Ovary (tissue), 9 donors: ENCODE results near the gene FGR. TPM values are rescaled to one million over a fixed set of nuclear protein-coding genes. Genes with fewer than 3 reads are reported as not detected.

ENCODE experiments used
- DNase-seq, 5 donors: peaks; one replicate each; pipeline ENCODE4 v3.0.0-alpha.2; 2019 to 2020
- H3K27ac ChIP-seq, 2 donors: fragments of 200-600 bp; one replicate each; pipeline versions ENCODE4 v1.5.1 to v1.8.0; 2019 to 2022
- H3K27me3 ChIP-seq: fragments of 200-600 bp; one replicate; pipeline ENCODE4 v1.8.0; 2022
- H3K36me3 ChIP-seq: fragments of 200-600 bp; sonication (generic); one replicate; pipeline ENCODE4 v1.5.1; 2019
- H3K4me1 ChIP-seq: one replicate; pipeline ENCODE4 v1.8.1; 2013; ENCODE audit warnings: mild to moderate bottlenecking, moderate library complexity; ENCODE audit not compliant: insufficient read depth
- H3K4me3 ChIP-seq: fragments of 200-600 bp; sonication (generic); one replicate; pipeline ENCODE4 v1.5.1; 2017
- H3K9me3 ChIP-seq, 2 donors: fragments of 200-600 bp in 1 of 2; sonication (generic) in 1 of 2; one replicate each; pipeline versions ENCODE4 v1.5.1 to v1.8.1; 2013 to 2019; ENCODE audit warnings: mild to moderate bottlenecking in 1 of 2, moderate library complexity in 1 of 2
- EP300 ChIP-seq: sonication (generic); formaldehyde crosslinking; IDR thresholded peaks from one replicate; pipeline ENCODE4 v1.6.1; 2017; ENCODE audit warnings: antibody characterized with exemption
- POLR2A ChIP-seq: fragments of 450-650 bp; IDR thresholded peaks from one replicate; pipeline ENCODE4 v1.6.1; 2017; ENCODE audit warnings: antibody characterized with exemption, mild to moderate bottlenecking, moderate library complexity
- WGBS, 3 donors: extraction: QIAGEN DNeasy Blood & Tissue Kit in 1 of 3; methylation state at CpG; one replicate each; pipeline versions ENCODE4 v1.1.5 to v1.1.7; 2013 to 2017; 5-methylcytosine and 5-hydroxymethylcytosine counted together
- intact Hi-C, 4 donors: fragments of 100-400 bp; cut with DNase I; formaldehyde crosslinking; loops; one replicate each; pipeline versions ENCODE4 v1.11.0 to v1.15.1; 2022 to 2023
- polyA plus RNA-seq, 2 donors: library from polyadenylated mRNA; stranded (reverse); fragments of 200-250 nt in 1 of 2; fragments of 350-450 nt in 1 of 2; fragmentation: Illumina TruSeq in 1 of 2; extraction: RNeasy Lipid Tissue Mini Kit (QIAGEN cat#74804) in 1 of 2; gene quantifications; one replicate each; pipeline ENCODE4 v1.2.3, GENCODE V29; 2013 to 2014
- total RNA-seq, 7 donors: library from RNA; depleted of rRNA in 2 of 7; stranded (reverse); fragments of >200 nt in 2 of 7; fragmentation: NEBNext Ultra II Directional in 3 of 7; extraction: Animal tissue kit (Norgen Biotek cat#: 25700) in 3 of 7; gene quantifications; one replicate each; pipeline versions ENCODE4 v1.1.0 to v1.2.4, GENCODE V29; 2016 to 2023
- TF ChIP-seq, protein P1 (sequence below), 3 donors: fragments of 450-650 bp in 2 of 3; fragments of 200-600 bp in 1 of 3; IDR thresholded peaks; one replicate each; pipeline versions ENCODE4 v1.5.1 to v1.8.0; 2016 to 2022; ENCODE audit warnings: antibody characterized with exemption in 3 of 3, mild to moderate bottlenecking in 1 of 3
- donor health status: DM: no; HTN: no; CAD: no; lungs with moderate emphysema.
- donor health status: DM: no; HTN: no; CAD: no.
- donor health status: Bipolar disorder and iron deficiency.
- donor health status: DM: yes; HTN: yes; CAD: no.
- donor health status: DM: no; HTN: no; CAD: no.
- donor health status: DM: yes; HTN: yes; CAD: no.

FGR gene
- total and polyA plus RNA-seq, 9 donors, result 1.1 to 14.1 (median 4.2) TPM

DNA sequence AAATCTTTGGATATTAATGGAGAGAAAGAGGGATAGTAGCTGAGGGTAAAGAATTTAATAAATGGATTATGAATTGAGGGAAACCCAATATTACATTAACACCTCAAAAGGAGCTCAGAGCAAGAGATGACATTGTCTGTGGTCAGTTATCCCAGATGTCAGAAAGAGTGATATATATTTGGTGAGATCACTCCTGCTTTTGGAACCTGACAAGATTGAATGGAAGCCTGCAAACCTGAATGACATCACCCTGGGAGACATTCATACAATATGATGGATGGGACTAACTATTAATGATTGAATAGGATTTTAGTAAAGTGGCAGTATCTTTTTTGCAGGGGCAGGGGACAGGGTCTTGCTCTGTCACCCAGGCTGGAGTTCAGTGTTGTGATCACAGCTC is 43.8 kb upstream of the FGR start:
- Histone ChIP-seq H3K4me1 (no peaks in the 10 kb centered on the region), H3K27ac (no peak overlapping the region), H3K9me3 (peaks cover 0 to 4% of the 10 kb centered on the region in 2 donors), H3K36me3 (no peaks in the 10 kb centered on the region), H3K4me3 (no peak overlapping the region), H3K27me3 (no peaks in the 10 kb centered on the region)
- TF ChIP-seq POLR2A (no peak), EP300 (no peak)
- TF ChIP-seq, protein P1, sequence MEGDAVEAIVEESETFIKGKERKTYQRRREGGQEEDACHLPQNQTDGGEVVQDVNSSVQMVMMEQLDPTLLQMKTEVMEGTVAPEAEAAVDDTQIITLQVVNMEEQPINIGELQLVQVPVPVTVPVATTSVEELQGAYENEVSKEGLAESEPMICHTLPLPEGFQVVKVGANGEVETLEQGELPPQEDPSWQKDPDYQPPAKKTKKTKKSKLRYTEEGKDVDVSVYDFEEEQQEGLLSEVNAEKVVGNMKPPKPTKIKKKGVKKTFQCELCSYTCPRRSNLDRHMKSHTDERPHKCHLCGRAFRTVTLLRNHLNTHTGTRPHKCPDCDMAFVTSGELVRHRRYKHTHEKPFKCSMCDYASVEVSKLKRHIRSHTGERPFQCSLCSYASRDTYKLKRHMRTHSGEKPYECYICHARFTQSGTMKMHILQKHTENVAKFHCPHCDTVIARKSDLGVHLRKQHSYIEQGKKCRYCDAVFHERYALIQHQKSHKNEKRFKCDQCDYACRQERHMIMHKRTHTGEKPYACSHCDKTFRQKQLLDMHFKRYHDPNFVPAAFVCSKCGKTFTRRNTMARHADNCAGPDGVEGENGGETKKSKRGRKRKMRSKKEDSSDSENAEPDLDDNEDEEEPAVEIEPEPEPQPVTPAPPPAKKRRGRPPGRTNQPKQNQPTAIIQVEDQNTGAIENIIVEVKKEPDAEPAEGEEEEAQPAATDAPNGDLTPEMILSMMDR (IDR thresholded peaks at IDR 0.05), result no peak
- no peak for DNase-seq
- intact Hi-C loops, result no loop called here

DNA sequence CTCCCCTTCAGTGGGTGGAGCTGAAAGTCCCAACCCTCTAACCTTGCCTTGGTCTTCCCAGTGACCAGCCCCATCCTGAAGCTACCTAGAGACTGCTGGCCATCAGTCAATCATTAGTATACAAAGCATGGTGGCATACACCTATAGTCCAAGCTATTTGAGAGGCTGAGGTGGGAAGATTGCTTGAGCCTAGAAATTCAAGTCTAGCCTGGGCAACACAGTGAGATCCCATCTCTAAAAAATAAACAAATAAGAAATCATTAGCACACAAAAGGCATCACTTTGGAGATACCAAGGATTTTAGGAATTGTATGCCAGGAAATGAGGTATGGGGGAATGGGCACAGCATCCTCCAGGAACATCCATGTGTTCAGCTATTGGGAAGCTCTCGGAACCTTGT is 41.4 kb upstream of the FGR start:
- Histone ChIP-seq H3K9me3 (no peaks in the 10 kb centered on the region), H3K27me3 (no peaks in the 10 kb centered on the region), H3K4me3 (no peak overlapping the region), H3K27ac (no peak overlapping the region), H3K4me1 (peaks cover 2% of the 10 kb centered on the region), H3K36me3 (no peaks in the 10 kb centered on the region)
- WGBS, 3 donors, result 94 to 100% (median 100%) methylated on average over 1 of the region's 1 CpG
- TF ChIP-seq, protein P1 (IDR thresholded peaks at IDR 0.05), result no peak
- DNase-seq, result no peak
- intact Hi-C loops, result no loop called here

DNA sequence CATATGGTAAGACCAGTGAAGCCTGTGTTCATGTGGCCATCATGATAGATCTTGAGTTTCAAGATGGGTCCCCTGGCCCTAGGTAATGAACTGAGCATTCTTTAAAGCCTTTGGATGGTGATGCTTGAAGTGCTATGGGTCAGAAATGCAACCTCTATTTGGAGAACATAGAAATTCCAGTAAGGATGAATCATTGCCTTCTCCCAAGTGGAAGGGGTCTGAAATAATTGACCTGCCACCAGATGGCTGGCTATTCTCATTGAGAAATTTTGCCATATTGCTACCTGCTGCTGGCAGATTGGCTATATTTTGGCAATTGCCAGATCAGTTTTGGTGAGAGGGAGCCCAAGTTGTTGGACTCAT is 37.7 kb upstream of the FGR start:
- H3K4me3 ChIP-seq, result peak overlapping the region; percentile 41
- intact Hi-C loops, result no loop called here
- no peaks in the 10 kb centered on the region for H3K9me3 ChIP-seq
- DNase-seq, result no peak
- no peaks in the 10 kb centered on the region for H3K27me3 ChIP-seq
- peak overlapping the region in 1 of 2 donors; percentile 57 for H3K27ac ChIP-seq
- TF ChIP-seq POLR2A, result no peak
- TF ChIP-seq, protein P1 (IDR thresholded peaks at IDR 0.05), result no peak
- TF ChIP-seq EP300, result no peak
- H3K4me1 ChIP-seq, result peaks cover 2% of the 10 kb centered on the region
- no peaks in the 10 kb centered on the region for H3K36me3 ChIP-seq

DNA sequence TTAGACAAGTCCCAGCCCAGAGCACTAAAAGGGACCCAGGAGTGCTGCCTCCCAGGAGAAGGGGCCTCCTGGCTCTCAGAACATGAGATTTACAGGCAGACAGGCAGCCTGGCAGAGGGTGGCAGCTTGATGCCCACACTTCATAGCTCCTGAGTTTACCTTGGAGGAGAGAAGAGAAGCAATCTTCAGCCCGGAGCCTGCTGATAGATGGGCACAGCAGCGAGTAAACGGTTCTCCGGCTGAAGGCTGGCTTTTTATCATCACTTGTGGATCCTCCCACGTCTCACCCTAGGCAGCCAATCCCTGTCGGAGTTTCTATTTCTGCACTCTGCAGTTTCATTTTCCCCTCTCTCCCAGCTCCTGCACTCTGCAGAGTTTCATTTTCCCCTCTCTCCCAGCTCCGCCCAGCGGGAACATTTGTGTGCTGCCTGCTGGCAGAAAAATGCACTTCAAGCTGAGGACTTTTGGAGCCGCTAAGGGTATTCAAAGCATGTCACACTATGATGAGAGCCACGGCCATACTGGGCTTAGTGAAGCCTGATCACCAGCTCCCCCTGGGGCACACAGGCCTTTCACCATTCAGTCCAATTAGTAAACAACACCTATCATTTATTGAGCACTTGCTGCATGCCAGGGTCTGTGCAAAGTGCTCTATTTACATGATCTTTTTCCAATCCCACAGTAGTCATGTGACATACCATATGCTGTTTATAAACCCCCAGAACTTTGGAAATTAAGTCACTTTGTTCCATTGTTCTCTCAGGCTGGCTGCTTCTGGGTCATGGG is 37.2 kb upstream of the FGR start, which contains the start of gene IFI6:
Gene IFI6, minus strand, starts transcription at position 229 of the 786 bp plus-strand sequence. CDS start 2,878 bp downstream, outside the sequence.
- Histone ChIP-seq H3K9me3 (no peaks in the 10 kb centered on the region), H3K36me3 (no peaks in the 10 kb centered on the region), H3K27ac (peak within 1 kb of the TSS in 1 of 2 donors; percentile 57), H3K4me1 (peaks cover 2% of the 10 kb centered on the region), H3K4me3 (peak within 1 kb of the TSS; percentile 41), H3K27me3 (no peaks in the 10 kb centered on the region)
- 0 to 2% (median 1%) methylated on average over 10 of the region's 10 CpGs for WGBS, 3 donors
- TF ChIP-seq EP300, result no peak
- TF ChIP-seq, protein P1 (IDR thresholded peaks at IDR 0.05), result peak; percentile 42 to 61 (median 43)
- intact Hi-C loops, result no loop called here
- peak; percentile 80 to 86 (median 84) for DNase-seq
